GM15510 (cell line): ENCODE results near the gene PODXL.

Experiments
- POLR2A ChIP-seq: IDR thresholded peaks from 3 replicates; pipeline ENCODE4 v1.6.1; 2011; ENCODE audit warnings: borderline replicate concordance; ENCODE audit not compliant: insufficient read length; ENCODE audit errors: extremely low read depth

The PODXL gene

DNA sequence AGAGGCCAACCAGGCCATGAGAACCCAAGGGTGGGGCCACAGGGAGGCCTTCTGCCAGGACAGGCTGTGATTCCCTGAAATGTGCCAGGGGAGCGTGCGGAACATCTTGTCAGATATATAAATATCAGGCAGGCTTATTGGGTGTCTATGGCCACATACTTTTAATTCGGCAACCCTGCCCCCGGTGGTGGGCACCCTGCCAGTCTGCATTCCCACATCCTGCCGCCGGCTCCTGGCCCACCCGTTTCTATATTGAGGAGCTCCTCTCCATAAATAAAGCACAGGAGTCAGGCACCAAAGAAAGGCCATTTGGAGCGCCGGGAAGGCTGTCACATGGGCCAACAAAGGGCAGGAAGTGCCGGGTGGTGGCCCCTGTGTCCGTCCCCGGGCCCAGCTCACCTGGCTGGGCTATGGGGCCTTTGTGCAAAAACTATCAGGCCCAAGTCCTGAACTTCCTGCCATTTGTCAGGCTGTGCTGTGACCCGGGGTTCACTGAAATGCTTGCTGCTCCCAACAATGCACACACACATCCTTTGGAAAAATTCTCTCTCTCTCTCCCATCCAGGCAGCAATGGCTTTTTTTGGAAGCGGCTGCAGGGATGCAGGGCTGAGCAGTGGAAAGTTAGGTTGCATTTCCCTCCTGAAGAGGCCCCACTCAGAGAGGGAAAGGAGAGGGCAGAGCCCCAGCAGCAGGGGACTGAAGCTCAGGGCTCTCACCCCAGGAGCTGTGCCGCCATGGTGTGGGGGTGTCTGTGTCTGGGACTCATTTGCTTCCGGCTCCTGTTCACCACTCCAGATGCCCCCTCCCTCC is 25.0 kb upstream of the PODXL start:
- no peak for TF ChIP-seq POLR2A

GRCh38 chr7:131578602-131579001 is 22.2 kb upstream of the PODXL start:
- TF ChIP-seq POLR2A = no peak

GRCh38 chr7:131574741-131575140 is 18.3 kb upstream of the PODXL start:
- no peak for TF ChIP-seq POLR2A

DNA sequence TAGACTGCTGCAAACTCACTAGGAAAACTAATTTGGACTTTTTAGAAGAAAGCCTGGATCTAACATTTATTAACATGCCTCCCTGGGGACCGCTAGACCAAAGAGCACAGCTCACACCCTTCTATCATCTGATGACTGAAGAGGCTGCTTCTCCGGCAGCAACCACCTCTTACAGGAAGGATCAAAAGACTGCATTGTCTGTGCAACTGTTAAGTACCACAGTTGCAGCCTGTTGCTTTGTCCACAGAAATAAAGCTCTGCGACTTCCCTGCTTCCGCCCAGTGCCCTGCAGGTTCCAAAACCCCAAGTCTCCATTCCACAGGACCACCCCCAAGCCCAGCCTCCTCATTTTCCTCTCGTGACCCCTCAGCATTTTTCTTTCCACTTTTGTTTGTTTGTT is 14.0 kb upstream of the PODXL start:
- no peak for TF ChIP-seq POLR2A

- TF ChIP-seq POLR2A = no peak
These were observed 12.5 kb upstream of the PODXL start for GRCh38 chr7:131568970-131569369.

DNA sequence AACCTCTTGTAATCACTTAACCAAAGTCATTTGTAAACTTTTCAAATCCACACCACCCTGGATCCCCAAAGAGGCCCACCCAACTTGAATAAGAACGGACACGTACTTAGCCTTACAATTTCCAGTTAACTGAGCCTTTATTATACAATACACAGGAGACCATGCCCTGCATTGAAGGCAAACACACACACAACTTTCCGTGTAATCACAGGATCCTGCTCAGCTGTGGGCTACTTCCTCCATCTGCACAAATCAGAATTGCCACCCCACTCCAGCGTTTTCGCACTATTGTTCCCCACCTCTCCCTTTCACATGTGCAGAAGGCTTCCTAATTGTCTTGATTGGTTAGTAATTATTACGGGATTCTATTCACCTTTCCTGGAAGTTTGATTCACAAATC is 12.1 kb upstream of the PODXL start:
- no peak for TF ChIP-seq POLR2A

DNA sequence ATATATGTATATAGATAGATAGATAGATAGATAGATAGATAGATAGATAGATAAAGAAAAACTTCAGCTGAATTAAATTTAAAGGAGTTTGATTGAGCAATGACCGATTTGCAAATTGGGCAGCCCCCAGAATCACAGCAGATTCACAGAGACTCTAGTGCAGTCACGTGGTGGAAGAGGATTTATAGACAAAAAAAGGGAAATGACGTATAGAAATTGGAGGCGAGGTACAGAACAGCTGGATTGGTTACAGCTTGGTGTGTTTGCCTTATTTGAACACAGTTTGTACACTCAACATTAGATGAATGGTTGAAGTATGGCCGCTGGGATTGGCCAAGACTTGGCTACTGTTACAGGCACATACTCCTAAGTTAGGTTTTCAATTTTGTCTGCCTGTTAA is 8.2 kb upstream of the PODXL start:
- TF ChIP-seq POLR2A = no peak

GRCh38 chr7:131563918-131564317 is 7.5 kb upstream of the PODXL start:
- TF ChIP-seq POLR2A = no peak

DNA sequence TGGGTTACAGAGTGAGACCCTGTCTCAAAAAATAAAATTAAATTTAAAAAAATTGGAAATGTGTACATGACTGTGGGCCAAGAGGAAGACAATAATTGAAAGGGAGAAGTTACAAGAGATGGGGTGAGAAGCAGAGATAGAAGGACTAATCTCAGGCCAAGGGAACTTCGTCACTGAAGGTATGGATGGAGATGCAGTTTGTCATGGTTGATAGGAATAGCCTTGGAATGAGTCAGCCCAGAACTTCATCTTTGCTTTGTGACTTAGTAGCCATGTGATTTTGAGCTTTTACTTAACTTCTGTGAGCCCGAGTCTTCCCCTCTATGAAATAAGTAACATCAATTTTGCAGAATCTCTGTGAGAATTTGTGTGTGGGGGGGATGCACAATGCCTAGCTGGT is 6.5 kb upstream of the PODXL start:
- TF ChIP-seq POLR2A = no peak

GRCh38 chr7:131560061-131560460 is 3.6 kb upstream of the PODXL start:
- TF ChIP-seq POLR2A = no peak

DNA sequence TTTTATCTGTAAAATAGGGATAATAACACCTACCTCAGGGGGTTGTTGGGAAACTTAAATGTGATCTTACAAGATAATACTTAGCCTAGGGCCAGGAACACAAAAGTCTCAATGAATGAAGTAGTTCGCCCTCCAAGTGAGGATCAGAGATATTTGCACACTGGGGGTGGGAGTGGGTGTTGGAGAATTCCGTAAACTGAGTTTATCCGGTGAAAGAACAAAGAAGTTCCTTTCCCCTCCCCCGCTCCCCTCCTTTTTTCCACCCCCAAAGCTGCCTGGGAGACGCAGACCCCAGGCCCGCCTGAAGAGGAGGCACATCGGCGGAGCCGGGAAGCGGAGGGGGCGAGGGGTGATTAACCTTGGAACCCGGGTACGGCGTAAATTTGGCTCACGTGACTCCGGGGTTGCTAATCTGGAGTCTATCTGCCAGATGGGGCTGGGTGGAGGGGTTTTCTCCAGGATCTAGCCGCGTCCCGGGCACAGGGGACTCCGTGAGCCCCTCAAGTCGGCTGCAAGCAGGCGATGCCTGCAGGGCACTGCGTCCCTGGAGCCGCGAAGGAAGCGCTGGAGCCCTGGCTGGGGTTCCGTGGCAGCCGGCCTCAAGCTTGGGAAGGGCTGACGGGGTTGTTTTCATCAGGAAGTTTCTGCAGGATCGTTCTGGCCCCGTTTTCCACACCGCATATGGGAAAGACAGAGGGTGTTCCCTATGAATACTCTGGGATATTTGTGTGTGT is 1.4 kb upstream of the PODXL start:
- TF ChIP-seq POLR2A = no peak

DNA sequence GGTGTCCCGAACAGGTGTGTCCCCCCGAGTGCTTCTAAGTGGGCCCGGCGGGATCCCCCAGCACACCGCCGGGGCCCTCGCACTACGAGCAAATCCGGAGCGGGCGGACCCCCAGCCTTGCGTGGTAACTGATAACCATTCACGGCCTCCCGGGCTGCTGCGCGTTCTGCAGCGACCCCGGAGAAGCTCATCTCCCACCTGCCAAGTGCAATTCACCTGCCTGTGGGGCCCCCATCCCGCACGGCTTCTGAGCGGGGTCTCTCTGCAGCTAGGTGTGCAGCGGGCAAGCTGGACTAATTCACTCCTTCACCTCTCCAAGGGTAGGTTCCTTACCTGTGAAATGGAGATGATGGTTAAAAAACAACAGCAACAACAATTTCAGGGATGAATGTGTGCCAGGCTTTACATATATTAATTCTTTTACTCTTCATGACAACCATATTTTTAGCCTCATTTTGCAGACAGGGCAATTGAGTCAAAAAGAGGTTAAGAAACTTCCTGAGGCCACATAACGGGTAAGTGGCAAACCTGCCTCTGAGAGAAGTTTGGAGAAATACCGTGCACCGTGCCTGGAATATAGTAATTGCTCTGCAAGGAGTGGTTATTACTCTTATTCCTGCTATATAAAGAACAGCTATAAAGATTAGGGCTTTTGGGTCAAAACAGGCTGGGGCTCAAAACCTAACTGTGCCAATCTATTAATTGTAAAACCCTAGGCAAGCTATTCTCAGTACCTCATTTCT is 652 bp upstream of the PODXL start:
- TF ChIP-seq POLR2A = no peak

GRCh38 chr7:131555552-131556052 is 826 bp downstream of the PODXL start:
- no peak for TF ChIP-seq POLR2A

GRCh38 chr7:131554880-131555516 is 1.4 kb downstream of the PODXL start:
- no peak for TF ChIP-seq POLR2A

DNA sequence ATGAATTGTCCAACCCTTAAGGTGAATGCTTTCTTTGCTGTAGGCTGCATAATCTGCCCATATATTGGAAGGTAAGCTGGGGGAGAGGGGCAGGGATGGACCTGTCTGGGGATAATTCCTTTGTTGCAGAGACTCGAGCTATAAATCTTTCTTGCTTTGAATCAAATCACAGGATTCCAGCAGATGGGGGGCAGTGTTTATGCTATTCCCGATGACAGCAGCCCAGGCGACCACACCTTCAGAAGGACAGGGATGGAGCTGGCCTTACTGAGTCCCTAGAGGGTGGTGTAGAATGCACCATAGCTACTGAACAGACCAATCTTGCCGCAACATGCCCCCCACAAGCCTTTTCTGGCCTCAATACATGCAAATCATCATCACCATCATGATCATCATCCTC is 2.5 kb downstream of the PODXL start:
- no peak for TF ChIP-seq POLR2A
